Measurements from ENCODE around the gene DCHS2. TPM values are rescaled to one million over a fixed set of nuclear protein-coding genes. Genes with fewer than 3 reads are reported as not detected.

DCHS2 gene
- total RNA-seq, 1 experiment from 2014 or later: not detected

DNA sequence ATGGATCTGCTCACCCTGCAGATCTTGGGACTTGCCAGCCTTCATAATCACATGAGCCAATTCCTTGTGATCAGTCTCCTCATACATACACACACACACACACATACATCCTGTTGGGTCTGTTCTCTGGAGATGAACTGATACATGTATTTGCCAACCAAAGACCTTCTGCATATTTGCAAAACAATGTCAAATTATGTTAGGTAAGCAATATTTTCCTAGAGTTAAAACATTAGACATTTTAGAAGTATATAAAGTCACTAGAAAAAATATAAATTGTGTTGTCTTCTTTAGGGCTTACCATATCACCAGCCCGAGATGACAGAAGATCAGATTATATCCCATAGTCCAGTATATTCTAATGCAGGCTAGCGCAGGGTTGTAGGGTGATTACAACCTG lies 156.0 kb downstream of the DCHS2 start:
- no peak overlapping the region for H3K27ac ChIP-seq (ENCODE audit: low read length)
- no peaks in the 10 kb centered on the region for H3K79me2 ChIP-seq (ENCODE audit: low read length)

DNA sequence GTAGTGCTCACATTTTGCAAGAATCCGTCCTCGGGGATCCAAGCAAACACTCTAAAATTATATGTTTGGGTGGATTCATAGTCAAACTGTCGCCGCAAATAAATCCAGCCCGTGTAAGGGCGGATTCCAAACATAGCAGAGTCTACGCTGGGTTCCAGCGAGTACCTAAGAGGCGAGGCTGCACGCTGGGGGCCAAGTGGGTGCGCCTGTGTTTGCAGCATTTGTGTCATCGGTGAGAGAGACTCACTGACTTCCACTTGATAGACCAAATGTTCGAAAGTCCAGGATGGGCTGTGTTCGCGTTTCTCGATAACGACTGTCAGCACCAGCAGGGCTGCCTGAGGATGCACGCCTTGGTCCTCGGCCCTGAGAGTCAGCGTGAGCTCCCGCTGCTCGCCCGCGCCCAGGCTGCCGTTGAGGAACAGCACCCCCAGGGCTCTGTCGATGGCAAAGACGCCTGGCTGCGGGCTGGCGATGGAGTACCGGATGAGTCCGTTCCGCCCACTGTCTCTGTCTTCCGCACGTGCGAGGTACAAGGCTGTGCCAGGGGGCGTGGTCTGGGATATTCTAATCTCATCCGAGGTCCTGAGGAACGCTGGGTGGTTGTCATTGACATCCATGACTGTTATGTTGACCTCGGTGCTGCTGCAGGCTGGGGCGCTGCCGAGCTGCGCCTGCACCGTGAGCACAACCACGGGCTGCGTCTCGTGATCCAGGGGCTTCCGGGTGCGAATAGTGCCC lies 158.7 kb downstream of the DCHS2 start:
- Histone ChIP-seq H3K79me2 (ENCODE audit: low read length) (no peaks in the 10 kb centered on the region), H3K9me3 (ENCODE audit: low read length) (no peaks in the 10 kb centered on the region), H4K20me1 (ENCODE audit: insufficient read depth, low read depth, low read length) (no peaks in the 10 kb centered on the region), H3K4me1 (ENCODE audit: low read length) (no peaks in the 10 kb centered on the region), H3K27me3 (ENCODE audit: low read length) (no peaks in the 10 kb centered on the region), H3K36me3 (ENCODE audit: insufficient read depth, low read length) (no peaks in the 10 kb centered on the region), H3K27ac (ENCODE audit: low read length) (no peak overlapping the region), H3K4me3 (ENCODE audit: low read length) (no peak overlapping the region), H2AFZ (ENCODE audit: low read length) (no peak overlapping the region), H3K4me2 (ENCODE audit: low read depth, low read length, poor library complexity, severe bottlenecking) (peak overlapping the region; percentile 11), H3K9ac (ENCODE audit: low read length) (no peak overlapping the region), H3K9me2 (replicated peaks; ENCODE audit: insufficient read depth, low read length) (no peaks in the 10 kb centered on the region)
- no peak for DNase-seq

More for the DNA sequence above, 156.0 kb downstream of the DCHS2 start:
- Histone ChIP-seq H3K9me2 (replicated peaks; ENCODE audit: insufficient read depth, low read length) (no peaks in the 10 kb centered on the region), H2AFZ (ENCODE audit: low read length) (no peak overlapping the region), H3K4me3 (ENCODE audit: low read length) (no peak overlapping the region), H3K27me3 (ENCODE audit: low read length) (peaks cover under 1% of the 10 kb centered on the region; the same call in 1 of the 2 replicates), H3K4me1 (ENCODE audit: low read length) (no peaks in the 10 kb centered on the region), H4K20me1 (ENCODE audit: insufficient read depth, low read depth, low read length) (no peaks in the 10 kb centered on the region), H3K4me2 (ENCODE audit: low read depth, low read length, poor library complexity, severe bottlenecking) (no peak overlapping the region), H3K9ac (ENCODE audit: low read length) (no peak overlapping the region), H3K36me3 (ENCODE audit: insufficient read depth, low read length) (no peaks in the 10 kb centered on the region), H3K9me3 (ENCODE audit: low read length) (no peaks in the 10 kb centered on the region)
- no peak for DNase-seq

DNA sequence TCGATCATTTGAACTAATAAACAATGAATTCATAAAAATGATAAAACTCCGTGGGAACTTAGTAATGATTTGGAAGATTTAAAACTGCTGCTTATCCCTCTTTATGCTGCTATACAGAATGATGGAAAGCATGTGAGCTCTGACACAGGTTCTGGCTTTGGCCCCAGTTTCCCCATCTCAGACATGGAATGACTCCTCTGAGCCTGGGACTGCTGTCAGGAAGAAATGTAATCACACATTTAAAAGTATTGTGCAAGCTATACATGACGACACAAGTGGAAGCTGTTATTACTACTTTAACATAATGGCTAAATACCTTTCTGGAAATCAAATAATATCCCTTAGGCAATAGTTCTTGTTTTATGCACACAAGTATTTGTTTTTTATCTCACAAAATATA lies 161.7 kb downstream of the DCHS2 start:
- H2AFZ ChIP-seq (ENCODE audit: low read length): no peak overlapping the region
- H3K4me3 ChIP-seq (ENCODE audit: low read length): no peak overlapping the region
- no peak overlapping the region for H3K9ac ChIP-seq (ENCODE audit: low read length)
- H4K20me1 ChIP-seq (ENCODE audit: insufficient read depth, low read depth, low read length): no peaks in the 10 kb centered on the region
- H3K4me2 ChIP-seq (ENCODE audit: low read depth, low read length, poor library complexity, severe bottlenecking): no peak overlapping the region
- H3K27me3 ChIP-seq (ENCODE audit: low read length): no peaks in the 10 kb centered on the region
- no peaks in the 10 kb centered on the region for H3K4me1 ChIP-seq (ENCODE audit: low read length)
- no peak for DNase-seq
- H3K36me3 ChIP-seq (ENCODE audit: insufficient read depth, low read length): no peaks in the 10 kb centered on the region
- no peaks in the 10 kb centered on the region for H3K9me3 ChIP-seq (ENCODE audit: low read length)
- no peaks in the 10 kb centered on the region for H3K9me2 ChIP-seq (replicated peaks; ENCODE audit: insufficient read depth, low read length)
- no peaks in the 10 kb centered on the region for H3K79me2 ChIP-seq (ENCODE audit: low read length)
- H3K27ac ChIP-seq (ENCODE audit: low read length): no peak overlapping the region

DNA sequence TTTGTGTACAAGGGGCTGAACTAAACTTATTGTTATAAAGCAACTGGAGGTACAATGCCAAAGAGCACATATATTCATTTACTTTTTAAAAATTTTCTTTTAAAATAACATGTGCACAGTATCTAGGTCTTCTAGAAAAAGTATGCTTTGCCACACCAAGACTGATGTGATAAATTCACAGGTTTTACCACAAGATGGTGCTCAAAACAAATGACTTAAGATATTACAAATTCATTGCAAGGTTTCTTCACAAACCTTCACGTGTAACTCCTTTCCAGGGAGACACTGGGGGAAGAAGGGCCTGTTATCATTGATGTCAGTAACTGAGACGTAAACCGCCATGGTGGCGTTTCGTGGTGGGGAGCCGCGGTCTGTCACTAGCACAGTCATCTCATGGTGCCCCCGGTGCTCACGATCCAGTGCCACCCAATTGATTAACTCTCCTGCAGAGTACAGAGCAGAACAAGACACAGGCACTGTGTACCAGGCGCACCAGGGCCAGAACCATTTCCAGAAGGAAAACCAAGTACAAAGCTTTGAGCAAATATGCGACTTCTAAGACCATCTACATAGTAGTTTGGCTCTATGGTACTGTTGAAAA lies 162.2 kb downstream of the DCHS2 start:
- no peaks in the 10 kb centered on the region for H3K36me3 ChIP-seq (ENCODE audit: insufficient read depth, low read length)
- H3K9me3 ChIP-seq (ENCODE audit: low read length): no peaks in the 10 kb centered on the region
- H2AFZ ChIP-seq (ENCODE audit: low read length): no peak overlapping the region
- H3K9ac ChIP-seq (ENCODE audit: low read length): no peak overlapping the region
- H3K27ac ChIP-seq (ENCODE audit: low read length): no peak overlapping the region
- no peaks in the 10 kb centered on the region for H4K20me1 ChIP-seq (ENCODE audit: insufficient read depth, low read depth, low read length)
- no peaks in the 10 kb centered on the region for H3K79me2 ChIP-seq (ENCODE audit: low read length)
- no peak overlapping the region for H3K4me2 ChIP-seq (ENCODE audit: low read depth, low read length, poor library complexity, severe bottlenecking)
- H3K4me3 ChIP-seq (ENCODE audit: low read length): no peak overlapping the region
- H3K4me1 ChIP-seq (ENCODE audit: low read length): no peaks in the 10 kb centered on the region
- no peaks in the 10 kb centered on the region for H3K27me3 ChIP-seq (ENCODE audit: low read length)
- H3K9me2 ChIP-seq (replicated peaks; ENCODE audit: insufficient read depth, low read length): no peaks in the 10 kb centered on the region
- DNase-seq: peak; percentile 69

DNA sequence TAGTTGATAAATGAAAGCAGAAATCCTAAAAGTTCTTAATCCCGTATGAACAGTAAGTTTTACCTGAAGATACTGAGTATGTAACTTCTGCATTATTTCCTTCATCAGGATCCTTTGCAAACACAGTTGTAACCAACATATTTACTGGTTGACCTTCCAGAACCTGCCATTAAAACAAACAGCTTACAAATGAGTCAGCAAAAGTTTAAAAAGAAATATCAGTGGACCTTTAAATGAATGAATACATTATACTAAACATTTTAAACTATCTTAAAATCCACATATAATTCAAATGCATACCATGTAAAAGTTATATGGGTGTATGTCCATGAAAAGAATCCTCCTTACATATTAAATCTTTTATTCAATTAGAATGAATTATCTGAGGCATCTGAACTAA lies 163.6 kb downstream of the DCHS2 start:
- Histone ChIP-seq H3K36me3 (ENCODE audit: insufficient read depth, low read length) (no peaks in the 10 kb centered on the region), H2AFZ (ENCODE audit: low read length) (no peak overlapping the region), H3K4me2 (ENCODE audit: low read depth, low read length, poor library complexity, severe bottlenecking) (no peak overlapping the region), H3K4me1 (ENCODE audit: low read length) (no peaks in the 10 kb centered on the region), H4K20me1 (ENCODE audit: insufficient read depth, low read depth, low read length) (no peaks in the 10 kb centered on the region), H3K9me2 (replicated peaks; ENCODE audit: insufficient read depth, low read length) (no peaks in the 10 kb centered on the region), H3K9me3 (ENCODE audit: low read length) (no peaks in the 10 kb centered on the region), H3K4me3 (ENCODE audit: low read length) (no peak overlapping the region), H3K9ac (ENCODE audit: low read length) (no peak overlapping the region), H3K79me2 (ENCODE audit: low read length) (no peaks in the 10 kb centered on the region), H3K27ac (ENCODE audit: low read length) (no peak overlapping the region), H3K27me3 (ENCODE audit: low read length) (no peaks in the 10 kb centered on the region)
- no peak for DNase-seq

DNA sequence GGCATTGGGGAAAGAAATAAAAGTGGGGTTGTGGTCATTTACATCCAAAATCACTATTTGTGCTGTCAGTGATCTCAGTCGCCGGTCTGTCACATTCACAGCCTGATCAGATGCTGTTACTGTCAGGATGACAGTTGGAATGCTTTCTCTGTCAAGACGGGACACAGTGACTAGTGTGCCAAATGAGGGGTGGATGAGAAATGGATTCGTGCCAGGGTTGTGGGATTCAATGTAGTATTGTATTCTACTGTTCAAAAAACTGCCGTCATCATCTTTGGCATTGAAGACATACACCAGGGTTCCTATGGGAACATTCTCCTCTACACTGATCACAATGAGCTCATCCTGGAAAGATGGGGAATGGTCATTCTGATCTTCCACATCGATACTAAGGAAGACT lies 171.1 kb downstream of the DCHS2 start:
- H3K79me2 ChIP-seq (ENCODE audit: low read length): no peaks in the 10 kb centered on the region
- no peak overlapping the region for H3K27ac ChIP-seq (ENCODE audit: low read length)
- no peak for DNase-seq
- H3K4me3 ChIP-seq (ENCODE audit: low read length): no peak overlapping the region
- no peaks in the 10 kb centered on the region for H3K9me2 ChIP-seq (replicated peaks; ENCODE audit: insufficient read depth, low read length)
- H3K9me3 ChIP-seq (ENCODE audit: low read length): no peaks in the 10 kb centered on the region
- no peaks in the 10 kb centered on the region for H3K36me3 ChIP-seq (ENCODE audit: insufficient read depth, low read length)
- H2AFZ ChIP-seq (ENCODE audit: low read length): no peak overlapping the region
- H3K27me3 ChIP-seq (ENCODE audit: low read length): no peaks in the 10 kb centered on the region
- no peaks in the 10 kb centered on the region for H4K20me1 ChIP-seq (ENCODE audit: insufficient read depth, low read depth, low read length)
- H3K4me2 ChIP-seq (ENCODE audit: low read depth, low read length, poor library complexity, severe bottlenecking): no peak overlapping the region
- H3K4me1 ChIP-seq (ENCODE audit: low read length): no peaks in the 10 kb centered on the region
- H3K9ac ChIP-seq (ENCODE audit: low read length): no peak overlapping the region

DNA sequence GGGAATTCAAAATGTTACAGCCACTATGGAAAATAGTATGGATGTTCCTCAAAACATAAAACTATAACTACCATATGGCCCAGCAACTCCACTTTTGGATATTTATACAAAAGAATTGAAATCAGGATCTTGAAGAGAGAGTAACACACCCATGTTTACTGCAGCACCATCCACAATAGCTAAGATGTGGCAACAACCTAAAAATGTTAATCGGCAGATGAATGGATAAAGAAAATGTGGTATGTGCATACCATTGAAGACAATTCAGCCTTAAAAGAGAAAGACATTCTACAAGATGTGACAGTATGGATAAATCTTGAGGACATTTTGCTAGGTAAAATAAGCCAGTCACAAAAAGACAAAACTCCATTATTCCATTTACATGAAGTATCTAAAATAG lies 171.9 kb downstream of the DCHS2 start:
- Histone ChIP-seq H3K4me2 (ENCODE audit: low read depth, low read length, poor library complexity, severe bottlenecking) (no peak overlapping the region), H3K9me3 (ENCODE audit: low read length) (no peaks in the 10 kb centered on the region), H3K9ac (ENCODE audit: low read length) (no peak overlapping the region), H3K27ac (ENCODE audit: low read length) (no peak overlapping the region), H4K20me1 (ENCODE audit: insufficient read depth, low read depth, low read length) (no peaks in the 10 kb centered on the region), H3K79me2 (ENCODE audit: low read length) (no peaks in the 10 kb centered on the region), H3K27me3 (ENCODE audit: low read length) (no peaks in the 10 kb centered on the region), H3K9me2 (replicated peaks; ENCODE audit: insufficient read depth, low read length) (no peaks in the 10 kb centered on the region), H3K4me3 (ENCODE audit: low read length) (no peak overlapping the region), H3K36me3 (ENCODE audit: insufficient read depth, low read length) (no peaks in the 10 kb centered on the region), H3K4me1 (ENCODE audit: low read length) (no peaks in the 10 kb centered on the region), H2AFZ (ENCODE audit: low read length) (no peak overlapping the region)
- no peak for DNase-seq

DNA sequence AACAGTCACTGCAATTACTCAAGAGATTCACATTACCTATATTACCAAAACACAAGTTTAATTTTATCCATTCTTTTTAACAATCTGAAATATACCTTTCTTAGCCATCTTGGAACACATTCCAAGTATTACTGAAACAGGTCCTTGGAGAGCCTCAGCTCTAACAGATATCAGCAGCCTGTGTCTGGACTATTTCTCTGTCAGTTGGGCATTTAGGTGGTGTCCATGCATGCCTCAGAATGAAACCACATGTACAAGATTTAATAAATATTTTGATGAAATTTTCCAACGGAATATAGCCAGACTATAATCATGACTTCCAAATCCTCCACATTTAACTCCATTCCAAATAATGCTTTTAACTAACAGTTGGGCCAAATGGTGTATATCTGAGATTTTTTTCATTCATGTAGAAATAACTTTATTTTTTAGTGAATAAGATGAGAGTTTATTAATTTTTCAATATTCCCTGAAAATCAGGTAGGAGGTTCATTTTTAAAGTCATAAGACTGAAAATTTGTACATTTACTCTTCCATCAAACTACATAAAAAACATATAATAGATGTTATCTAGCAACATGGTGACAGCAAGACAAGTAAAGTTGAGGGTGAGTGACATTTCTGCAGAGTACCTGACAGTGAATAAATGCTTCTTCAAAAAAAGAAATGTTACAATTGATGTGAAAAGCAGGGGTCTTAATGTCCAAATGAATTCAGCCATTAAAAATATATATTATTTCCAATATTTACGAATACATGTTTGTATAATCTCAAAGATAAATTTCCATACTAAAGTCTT lies 174.2 kb downstream of the DCHS2 start:
- DNase-seq: no peak
- H3K9me3 ChIP-seq (ENCODE audit: low read length): no peaks in the 10 kb centered on the region
- no peak overlapping the region for H3K9ac ChIP-seq (ENCODE audit: low read length)
- H3K27ac ChIP-seq (ENCODE audit: low read length): no peak overlapping the region
- no peak overlapping the region for H3K4me3 ChIP-seq (ENCODE audit: low read length)
- H4K20me1 ChIP-seq (ENCODE audit: insufficient read depth, low read depth, low read length): no peaks in the 10 kb centered on the region
- no peak overlapping the region for H2AFZ ChIP-seq (ENCODE audit: low read length)
- H3K27me3 ChIP-seq (ENCODE audit: low read length): no peaks in the 10 kb centered on the region
- H3K9me2 ChIP-seq (replicated peaks; ENCODE audit: insufficient read depth, low read length): no peaks in the 10 kb centered on the region
- no peaks in the 10 kb centered on the region for H3K79me2 ChIP-seq (ENCODE audit: low read length)
- H3K36me3 ChIP-seq (ENCODE audit: insufficient read depth, low read length): no peaks in the 10 kb centered on the region
- H3K4me1 ChIP-seq (ENCODE audit: low read length): no peaks in the 10 kb centered on the region; the same call in 1 of the 2 replicates
- H3K4me2 ChIP-seq (ENCODE audit: low read depth, low read length, poor library complexity, severe bottlenecking): no peak overlapping the region
